Vagina (tissue), 2 donors: Measurements from ENCODE around the gene SPRYD3. TPM values are rescaled to one million over a fixed set of nuclear protein-coding genes. Genes with fewer than 3 reads are reported as not detected.

ENCODE experiments used
- DNase-seq, 2 donors: peaks; one replicate each; pipeline ENCODE4 v3.0.0-alpha.2; 2017; ENCODE audit errors: extremely low spot score in 2 of 2
- H3K27ac ChIP-seq: fragments of 200-600 bp; sonication (generic); one replicate; pipeline ENCODE4 v1.5.1; 2019
- H3K27me3 ChIP-seq: fragments of 200-600 bp; sonication (generic); one replicate; pipeline ENCODE4 v1.5.1; 2019
- H3K36me3 ChIP-seq, 2 donors: fragments of 200-600 bp; sonication (generic); one replicate each; pipeline ENCODE4 v1.5.1; 2017 to 2019
- H3K4me1 ChIP-seq: fragments of 200-600 bp; sonication (generic); one replicate; pipeline ENCODE4 v1.5.1; 2019
- H3K4me3 ChIP-seq, 2 donors: fragments of 200-600 bp; sonication (generic); 1 replicate in 1 of 2; 2 replicates in 1 of 2; pipeline ENCODE4 v1.5.1; 2016 to 2019
- H3K9me3 ChIP-seq: fragments of 200-600 bp; sonication (generic); one replicate; pipeline ENCODE4 v1.5.1; 2019
- CTCF ChIP-seq, 3 experiments: fragments of 450-650 bp in 2 of 3; fragments of 200-600 bp in 1 of 3; sonication (generic) in 1 of 3; IDR thresholded peaks; one replicate each; pipeline ENCODE4 v1.5.1; 2017 to 2019; ENCODE audit warnings: antibody characterized with exemption in 3 of 3, mild to moderate bottlenecking in 2 of 3, moderate library complexity in 2 of 3
- POLR2A ChIP-seq, 2 donors: fragments of 450-650 bp; IDR thresholded peaks; one replicate each; pipeline ENCODE4 v1.6.1; 2017; ENCODE audit warnings: antibody characterized with exemption in 2 of 2, mild to moderate bottlenecking in 2 of 2, moderate library complexity in 2 of 2
- POLR2AphosphoS5 ChIP-seq, 2 donors: sonication (generic); formaldehyde crosslinking; IDR thresholded peaks; one replicate each; pipeline ENCODE4 v1.9.0; 2017; ENCODE audit warnings: antibody characterized with exemption in 2 of 2, mild to moderate bottlenecking in 2 of 2, low read depth in 1 of 2; ENCODE audit not compliant: insufficient read depth in 1 of 2
- intact Hi-C: fragments of 100-400 bp; cut with DNase I; formaldehyde crosslinking; loops from one replicate; pipeline ENCODE4 v1.15.1; 2023
- total RNA-seq: library from RNA; depleted of rRNA; stranded (reverse); fragments of >200 nt; gene quantifications from one replicate; pipeline ENCODE4 v1.2.3, GENCODE V29; 2016

SPRYD3 gene
- 27.0 TPM for total RNA-seq

- Histone ChIP-seq H3K27me3 (no peaks in the 10 kb centered on the region), H3K36me3 (peaks cover 0 to 26% of the 10 kb centered on the region in 2 donors), H3K4me1 (peaks cover 46% of the 10 kb centered on the region), H3K27ac (peak within 1 kb of the TSS; percentile 83), H3K4me3 (peak within 1 kb of the TSS; percentile 67 to 87), H3K9me3 (no peaks in the 10 kb centered on the region)
- DNase-seq = peak in 1 of 2 donors; percentile 99
- intact Hi-C loops = no loop called here
- no peak for TF ChIP-seq CTCF (IDR thresholded peaks at IDR 0.05)
- TF ChIP-seq POLR2AphosphoS5 (IDR thresholded peaks at IDR 0.05; ENCODE audit: insufficient read depth in 1 of 2, low read depth in 1 of 2) = peak; percentile 89 to 98
- TF ChIP-seq POLR2A (IDR thresholded peaks at IDR 0.05) = peak in 1 of 2 donors; percentile 88
Measured at GRCh38 chr12:53079226-53080117, at the start of gene SPRYD3. TSS of gene SPRYD3 (minus strand) at chr12:53079390. CDS start at chr12:53079333, 57 bp downstream.

GRCh38 chr12:53127169-53127568 is 48.0 kb upstream of the SPRYD3 start:
- Histone ChIP-seq H3K27ac (no peak overlapping the region), H3K27me3 (no peaks in the 10 kb centered on the region), H3K4me3 (no peak overlapping the region), H3K4me1 (no peaks in the 10 kb centered on the region), H3K9me3 (no peaks in the 10 kb centered on the region), H3K36me3 (no peaks in the 10 kb centered on the region)
- TF ChIP-seq POLR2AphosphoS5 (IDR thresholded peaks at IDR 0.05; ENCODE audit: insufficient read depth in 1 of 2, low read depth in 1 of 2) = no peak
- TF ChIP-seq POLR2A (IDR thresholded peaks at IDR 0.05) = no peak
- intact Hi-C loops = no loop called here
- DNase-seq = no peak

- Histone ChIP-seq H3K4me3 (no peak overlapping the region), H3K4me1 (no peaks in the 10 kb centered on the region), H3K36me3 (no peaks in the 10 kb centered on the region), H3K9me3 (no peaks in the 10 kb centered on the region), H3K27ac (no peak overlapping the region), H3K27me3 (no peaks in the 10 kb centered on the region)
- intact Hi-C loops = no loop called here
- no peak for TF ChIP-seq POLR2AphosphoS5 (IDR thresholded peaks at IDR 0.05; ENCODE audit: insufficient read depth in 1 of 2, low read depth in 1 of 2)
- DNase-seq = no peak
Measured at GRCh38 chr12:53124352-53124723, 45.1 kb upstream of the SPRYD3 start.

GRCh38 chr12:53123578-53124351 is 44.6 kb upstream of the SPRYD3 start:
- no peak overlapping the region for H3K4me3 ChIP-seq
- intact Hi-C loops = no loop called here
- no peaks in the 10 kb centered on the region for H3K4me1 ChIP-seq
- no peak for TF ChIP-seq POLR2AphosphoS5 (IDR thresholded peaks at IDR 0.05; ENCODE audit: insufficient read depth in 1 of 2, low read depth in 1 of 2)
- no peak for TF ChIP-seq POLR2A (IDR thresholded peaks at IDR 0.05)
- TF ChIP-seq CTCF (IDR thresholded peaks at IDR 0.05) = no peak
- no peaks in the 10 kb centered on the region for H3K36me3 ChIP-seq
- no peak for DNase-seq
- H3K27ac ChIP-seq = no peak overlapping the region
- H3K27me3 ChIP-seq = no peaks in the 10 kb centered on the region
- H3K9me3 ChIP-seq = no peaks in the 10 kb centered on the region

- no peaks in the 10 kb centered on the region for H3K36me3 ChIP-seq
- H3K9me3 ChIP-seq = no peaks in the 10 kb centered on the region
- intact Hi-C loops = no loop called here
- no peaks in the 10 kb centered on the region for H3K27me3 ChIP-seq
- H3K4me1 ChIP-seq = no peaks in the 10 kb centered on the region
- no peak overlapping the region for H3K4me3 ChIP-seq
- no peak for DNase-seq
- no peak for TF ChIP-seq CTCF (IDR thresholded peaks at IDR 0.05)
- no peak for TF ChIP-seq POLR2A (IDR thresholded peaks at IDR 0.05)
- TF ChIP-seq POLR2AphosphoS5 (IDR thresholded peaks at IDR 0.05; ENCODE audit: insufficient read depth in 1 of 2, low read depth in 1 of 2) = no peak
- H3K27ac ChIP-seq = no peak overlapping the region
Measured at GRCh38 chr12:53122961-53123468, 43.8 kb upstream of the SPRYD3 start.
